OCI-LY1 (cell line): ENCODE data around the gene POLR3B.

Source experiments
- CTCF ChIP-seq: fragments of 200-600 bp; sonication (generic), shearing (Covaris generic); IDR thresholded peaks from 2 replicates; pipeline ENCODE4 v1.5.1; 2017; ENCODE audit warnings: mild to moderate bottlenecking, antibody characterized with exemption, low read length, moderate library complexity, mixed read lengths
- EZH2 ChIP-seq: fragments of 200-600 bp; sonication (generic), shearing (Covaris generic); IDR thresholded peaks from 2 replicates; pipeline ENCODE4 v1.8.0; 2017; ENCODE audit warnings: borderline replicate concordance, mixed run types, mild to moderate bottlenecking, antibody characterized with exemption, low read length, moderate library complexity, mixed read lengths

DNA sequence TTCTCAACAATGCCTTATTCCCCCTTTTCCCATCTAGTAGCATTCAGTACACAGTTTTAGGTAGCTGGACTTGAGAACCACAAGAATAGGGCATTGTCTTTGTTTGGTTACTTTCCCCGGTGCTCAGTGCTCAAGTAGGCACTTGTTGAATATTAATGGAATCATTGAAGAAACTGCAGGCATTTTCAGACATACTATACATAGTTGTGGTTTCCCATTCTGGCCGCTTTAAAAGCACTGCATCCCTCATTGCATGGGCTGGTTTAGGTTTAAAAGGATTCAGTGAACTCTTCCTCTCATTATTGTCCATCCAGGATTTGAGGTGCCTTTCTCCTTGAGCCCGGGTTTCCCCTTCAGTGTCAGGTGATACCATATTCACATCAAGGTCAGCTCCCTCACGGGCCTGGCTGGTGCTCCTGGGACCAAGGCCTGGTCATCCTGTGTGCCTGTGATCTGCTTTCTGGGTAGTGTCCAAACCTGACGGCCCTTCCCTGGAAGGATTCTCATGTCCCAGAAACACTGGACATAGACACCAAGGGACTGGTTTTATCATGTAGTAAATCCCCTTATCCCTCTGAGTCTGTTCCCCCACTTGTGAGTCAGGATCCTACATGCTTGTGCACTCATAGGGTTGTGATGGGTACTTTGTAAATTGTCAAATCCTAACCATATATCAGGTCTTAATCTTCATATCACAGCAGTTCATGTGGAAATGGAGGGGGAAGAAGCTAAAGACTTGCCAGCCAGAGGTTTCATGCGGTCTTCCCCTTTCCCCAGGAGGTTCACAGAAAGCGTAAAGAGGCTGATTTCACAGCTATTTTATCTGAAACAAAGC lies 47.7 kb upstream of the POLR3B start:
- TF ChIP-seq CTCF (no peak), EZH2 (no peak)
